ENCODE results near the gene TRAF1.
A peak's percentile ranks its signal among the peaks of the same experiment; 100 is the strongest.

- TF ChIP-seq POLR2A (IDR thresholded peaks at IDR 0.05) (peak; percentile 46), CTCF (IDR thresholded peaks at IDR 0.05) (no peak)
Observed at GRCh38 chr9:120935383-120935857, 8.8 kb upstream of the TRAF1 start.
